Mesendoderm (in vitro differentiated cells): ENCODE data around the gene NEO1.
"Not testable (repeated sequence)": the region's sequence is repeated elsewhere in the genome, so short reads cannot be mapped to it uniquely, and the experiment has no call there.

ENCODE experiments used
- DNase-seq: peaks from one replicate; pipeline ENCODE4 v3.0.0; 2013
- H2AK5ac ChIP-seq: 2 replicates; pipeline ENCODE4 v1.6.1; 2013; ENCODE audit warnings: low read length, inconsistent platforms
- H2BK120ac ChIP-seq: 2 replicates; pipeline ENCODE4 v1.6.1; 2013; ENCODE audit warnings: low read depth, mild to moderate bottlenecking, low read length, moderate library complexity, mixed read lengths
- H2BK15ac ChIP-seq: replicated peaks from 2 replicates; pipeline ENCODE4 v1.6.1; 2013; ENCODE audit warnings: low read depth, mild to moderate bottlenecking, moderate library complexity
- H2BK5ac ChIP-seq: 2 replicates; pipeline ENCODE4 v1.6.1; 2013; ENCODE audit warnings: low read length, inconsistent platforms
- H3K18ac ChIP-seq: 2 replicates; pipeline ENCODE4 v1.6.1; 2013; ENCODE audit warnings: mild to moderate bottlenecking, low read length, mixed read lengths
- H3K23ac ChIP-seq: one replicate; pipeline ENCODE4 v1.6.1; 2013; ENCODE audit warnings: low read length
- H3K27ac ChIP-seq: 2 replicates; pipeline ENCODE4 v1.5.1; 2013; ENCODE audit warnings: low read depth, mild to moderate bottlenecking, inconsistent platforms, low read length, moderate library complexity
- H3K27me3 ChIP-seq: 2 replicates; pipeline ENCODE4 v1.6.1; 2013; ENCODE audit warnings: low read length, control low read depth, mild to moderate bottlenecking, inconsistent platforms; ENCODE audit not compliant: insufficient read depth, poor library complexity
- H3K36me3 ChIP-seq: 2 replicates; pipeline ENCODE4 v1.6.1; 2013; ENCODE audit warnings: low read length, inconsistent platforms; ENCODE audit not compliant: control insufficient read depth, insufficient read depth
- H3K4ac ChIP-seq: one replicate; pipeline ENCODE4 v1.6.1; 2013; ENCODE audit warnings: low read depth, mild to moderate bottlenecking, low read length, moderate library complexity
- H3K4me1 ChIP-seq: 2 replicates; pipeline ENCODE4 v1.6.1; 2013; ENCODE audit warnings: low read depth, low read length, inconsistent platforms; ENCODE audit not compliant: control insufficient read depth
- H3K4me2 ChIP-seq: 2 replicates; pipeline ENCODE4 v1.6.1; 2013; ENCODE audit warnings: low read length
- H3K4me3 ChIP-seq: 2 replicates; pipeline ENCODE4 v1.5.1; 2013; ENCODE audit warnings: mild to moderate bottlenecking, low read length
- H3K56ac ChIP-seq: one replicate; pipeline ENCODE4 v1.6.1; 2013; ENCODE audit warnings: low read length
- H3K79me1 ChIP-seq: 2 replicates; pipeline ENCODE4 v1.6.1; 2013; ENCODE audit warnings: low read length, inconsistent platforms
- H3K79me2 ChIP-seq: 2 replicates; pipeline ENCODE4 v1.6.1; 2013; ENCODE audit warnings: mild to moderate bottlenecking, low read length; ENCODE audit not compliant: control insufficient read depth, insufficient read depth
- H3K9ac ChIP-seq: 2 replicates; pipeline ENCODE4 v1.6.1; 2013; ENCODE audit warnings: low read length, inconsistent platforms
- H4K5ac ChIP-seq: one replicate; pipeline ENCODE4 v1.6.1; 2013; ENCODE audit warnings: low read length
- H4K8ac ChIP-seq: one replicate; pipeline ENCODE4 v1.6.1; 2013; ENCODE audit warnings: low read depth, mild to moderate bottlenecking, control low read depth, low read length, moderate library complexity
- WGBS: extraction: QIAGEN DNeasy Blood & Tissue Kit; methylation state at CpG from one replicate; pipeline ENCODE4 v1.1.7; 2013; ENCODE audit warnings: low lambda C conversion rate, missing lambda C conversion rate; ENCODE audit not compliant: insufficient coverage; ENCODE audit errors: extremely low coverage; 5-methylcytosine and 5-hydroxymethylcytosine counted together

Gene NEO1

DNA sequence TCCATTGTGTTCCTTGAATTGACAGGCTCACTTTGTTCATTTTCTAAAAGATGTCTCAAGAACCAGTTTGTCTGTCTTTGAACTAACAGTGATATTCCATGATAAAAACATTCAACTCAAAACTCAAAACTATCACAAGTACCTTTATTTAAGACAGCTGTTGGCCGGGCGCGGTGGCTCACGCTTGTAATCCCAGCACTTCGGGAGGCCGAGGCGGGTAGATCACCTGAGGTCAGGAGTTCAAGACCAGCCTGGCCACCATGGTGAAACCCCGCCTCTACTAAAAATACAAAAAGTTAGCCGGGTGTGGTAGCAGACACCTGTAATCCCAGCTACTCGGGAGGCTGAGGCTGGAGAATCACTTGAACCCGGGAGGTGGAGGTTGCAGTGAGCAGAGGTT lies 248.0 kb downstream of the NEO1 start:
- not testable (repeated sequence) for H3K23ac ChIP-seq, H3K36me3 ChIP-seq, H3K27ac ChIP-seq, H3K56ac ChIP-seq, H2BK120ac ChIP-seq, H3K79me2 ChIP-seq, H3K4ac ChIP-seq, H3K79me1 ChIP-seq, H2BK15ac ChIP-seq, H4K8ac ChIP-seq, H3K4me1 ChIP-seq, H3K27me3 ChIP-seq, H4K5ac ChIP-seq, DNase-seq, H3K9ac ChIP-seq, H3K18ac ChIP-seq, H2BK5ac ChIP-seq, H3K4me2 ChIP-seq, H3K4me3 ChIP-seq, H2AK5ac ChIP-seq
- no CpG with 5 or more reads among the region's 11 CpGs for WGBS

GRCh38 chr15:73303636-73304035 lies 251.4 kb downstream of the NEO1 start:
- Histone ChIP-seq H3K79me1 (no peaks in the 10 kb centered on the region), H3K27ac (no peak overlapping the region), H3K27me3 (no peaks in the 10 kb centered on the region), H2BK15ac (no peak overlapping the region), H3K23ac (no peak overlapping the region), H3K9ac (no peak overlapping the region), H3K4me3 (no peak overlapping the region), H3K79me2 (no peaks in the 10 kb centered on the region), H3K4me1 (no peaks in the 10 kb centered on the region), H3K4me2 (no peak overlapping the region), H4K5ac (no peak overlapping the region), H2BK5ac (no peak overlapping the region), H2BK120ac (no peak overlapping the region), H3K56ac (no peak overlapping the region), H3K36me3 (peaks cover 6% of the 10 kb centered on the region), H2AK5ac (no peak overlapping the region), H3K18ac (no peak overlapping the region), H4K8ac (no peak overlapping the region), H3K4ac (no peak overlapping the region)
- WGBS, result no CpG with 5 or more reads among the region's 5 CpGs
- DNase-seq, result no peak

DNA sequence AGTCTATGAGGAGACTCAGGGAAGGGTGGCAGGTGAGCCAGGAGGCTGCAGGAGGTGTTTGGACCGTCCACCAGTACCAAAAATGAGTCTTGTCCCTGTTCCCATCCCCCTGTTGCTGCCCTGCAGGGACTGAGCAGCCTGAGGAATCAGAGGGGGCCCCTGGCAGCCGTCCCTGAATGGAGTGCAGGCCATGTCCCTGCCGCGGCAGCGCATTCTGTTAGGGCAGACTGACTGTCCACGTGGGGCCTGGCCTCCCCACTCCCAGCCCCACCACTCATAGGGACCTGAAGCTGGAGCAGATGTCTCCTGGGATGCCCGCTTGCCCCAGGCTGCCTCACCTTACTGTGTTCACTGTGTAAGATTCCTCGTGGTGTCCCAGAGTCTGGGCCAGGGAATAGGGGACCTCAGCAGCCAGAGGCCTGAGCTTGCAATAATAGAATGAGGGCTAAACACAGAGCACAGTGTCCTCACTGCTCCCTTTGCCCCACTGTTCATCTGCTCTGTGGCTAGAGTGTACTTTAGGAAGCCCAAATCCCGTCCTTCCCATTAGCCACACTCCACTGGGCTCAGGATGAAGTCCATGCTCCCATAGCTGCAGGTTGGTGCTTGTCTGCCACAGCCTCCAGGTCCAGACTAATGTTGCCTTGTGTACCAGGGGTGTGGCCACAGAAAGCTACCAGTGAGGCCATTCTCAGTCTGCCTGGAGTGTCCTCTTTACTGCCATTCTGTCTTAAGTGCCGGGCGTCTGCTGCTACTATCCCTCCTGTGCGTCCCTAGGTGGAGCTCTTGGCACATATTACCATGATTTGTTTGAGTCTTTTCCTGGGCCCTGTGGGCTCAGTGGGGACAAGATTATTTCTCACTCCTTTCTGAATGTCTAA lies 253.3 kb downstream of the NEO1 start:
- peak; percentile 88 for DNase-seq

DNA sequence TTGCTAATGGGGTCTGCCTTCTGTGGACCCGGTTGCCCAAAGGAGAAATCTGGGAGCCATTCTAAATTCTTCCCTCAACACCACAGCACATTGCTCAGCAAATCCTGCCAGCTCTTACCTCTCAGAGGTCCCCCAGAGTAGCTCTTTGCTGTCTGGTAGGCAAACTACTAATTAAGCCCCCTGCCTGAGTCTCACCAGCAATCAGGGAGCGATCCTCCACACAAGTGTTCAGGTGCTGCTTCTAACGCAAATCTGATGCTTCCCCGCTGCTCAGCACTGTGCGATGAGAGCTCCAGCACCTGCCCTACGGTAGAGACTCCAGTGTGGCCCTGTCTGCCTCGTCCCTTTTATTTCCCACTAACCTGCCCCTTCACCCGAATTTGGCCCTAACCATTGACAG lies 256.0 kb downstream of the NEO1 start:
- no peak overlapping the region for H2BK15ac ChIP-seq
- H3K4me1 ChIP-seq, result no peaks in the 10 kb centered on the region
- H3K4me2 ChIP-seq, result no peak overlapping the region
- DNase-seq, result no peak
- H2BK5ac ChIP-seq, result no peak overlapping the region
- H3K9ac ChIP-seq, result no peak overlapping the region
- H3K79me1 ChIP-seq, result no peaks in the 10 kb centered on the region
- H3K23ac ChIP-seq, result no peak overlapping the region
- no peak overlapping the region for H2BK120ac ChIP-seq
- H3K4me3 ChIP-seq, result no peak overlapping the region
- no peaks in the 10 kb centered on the region for H3K79me2 ChIP-seq
- no peak overlapping the region for H3K27ac ChIP-seq
- no CpG with 5 or more reads among the region's 8 CpGs for WGBS
- no peak overlapping the region for H2AK5ac ChIP-seq
- no peak overlapping the region for H4K8ac ChIP-seq
- H3K27me3 ChIP-seq, result no peaks in the 10 kb centered on the region
- peaks cover 3% of the 10 kb centered on the region for H3K36me3 ChIP-seq
- no peak overlapping the region for H3K18ac ChIP-seq
- no peak overlapping the region for H3K4ac ChIP-seq
- no peak overlapping the region for H4K5ac ChIP-seq
- no peak overlapping the region for H3K56ac ChIP-seq

More for the DNA sequence above, 253.3 kb downstream of the NEO1 start:
- Histone ChIP-seq H3K36me3 (peaks cover 6% of the 10 kb centered on the region), H2BK5ac (no peak overlapping the region), H2AK5ac (no peak overlapping the region), H3K4me1 (no peaks in the 10 kb centered on the region), H3K18ac (no peak overlapping the region), H3K27me3 (no peaks in the 10 kb centered on the region), H3K56ac (no peak overlapping the region), H3K79me1 (no peaks in the 10 kb centered on the region), H4K5ac (no peak overlapping the region), H3K79me2 (no peaks in the 10 kb centered on the region), H3K9ac (no peak overlapping the region), H3K27ac (no peak overlapping the region), H3K4me3 (no peak overlapping the region), H2BK120ac (no peak overlapping the region), H3K4me2 (no peak overlapping the region), H3K23ac (no peak overlapping the region), H4K8ac (no peak overlapping the region), H3K4ac (no peak overlapping the region), H2BK15ac (no peak overlapping the region)
- no CpG with 5 or more reads among the region's 12 CpGs for WGBS

DNA sequence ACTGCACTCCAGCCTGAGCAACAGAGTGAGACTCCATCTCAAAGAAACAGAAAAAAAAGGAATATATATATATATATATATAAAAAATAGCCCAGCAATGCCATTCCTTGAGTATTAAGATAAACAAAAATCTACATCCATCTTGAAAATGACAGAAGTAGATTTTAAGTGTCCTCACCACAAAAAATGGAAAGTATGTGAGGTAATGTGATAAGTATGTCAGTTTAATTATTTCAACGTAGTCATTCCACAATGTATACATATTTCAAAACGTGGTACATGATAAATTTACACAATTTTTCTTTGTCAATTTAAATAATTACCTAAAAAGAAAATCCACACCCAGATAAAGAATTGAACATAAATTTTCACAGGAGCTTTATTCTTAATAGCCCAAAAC lies 261.6 kb downstream of the NEO1 start:
- Histone ChIP-seq H4K8ac (no peak overlapping the region), H3K9ac (no peak overlapping the region), H2BK15ac (no peak overlapping the region), H3K79me1 (no peaks in the 10 kb centered on the region), H3K36me3 (no peaks in the 10 kb centered on the region), H3K27me3 (no peaks in the 10 kb centered on the region), H3K27ac (no peak overlapping the region), H2BK120ac (no peak overlapping the region), H3K4me1 (no peaks in the 10 kb centered on the region), H3K56ac (no peak overlapping the region), H4K5ac (no peak overlapping the region), H3K18ac (no peak overlapping the region), H3K4me3 (no peak overlapping the region), H3K4ac (no peak overlapping the region), H3K23ac (no peak overlapping the region), H3K79me2 (no peaks in the 10 kb centered on the region), H2BK5ac (no peak overlapping the region), H3K4me2 (no peak overlapping the region), H2AK5ac (no peak overlapping the region)
- no peak for DNase-seq
- WGBS, result no CpG with 5 or more reads among the region's 2 CpGs
